Measurements from ENCODE around the gene DST.

DNA sequence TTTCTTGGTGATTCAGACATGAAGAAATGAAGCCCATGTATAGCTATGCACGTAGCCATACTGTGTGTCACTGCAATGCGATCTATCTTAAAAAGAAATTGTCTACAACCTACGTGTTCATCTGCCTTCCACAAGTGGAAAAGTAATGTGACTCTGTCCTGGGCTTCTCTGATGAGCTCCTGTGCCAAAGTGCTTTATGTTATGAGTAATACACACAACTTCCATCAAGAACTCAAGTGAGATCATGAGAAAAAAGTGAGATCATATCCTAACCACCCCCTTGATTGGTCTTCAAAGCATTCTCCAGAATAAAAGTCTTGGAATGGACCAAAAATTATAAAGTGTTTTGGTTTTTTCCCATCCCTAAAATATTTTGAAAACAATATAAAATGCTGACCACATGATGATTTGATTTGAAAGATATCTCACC, 114.3 kb downstream of the DST start:
- no peak for TF ChIP-seq CTCF (IDR thresholded peaks at IDR 0.05)
- TF ChIP-seq POLR2A (IDR thresholded peaks at IDR 0.05): no peak
